K562 (cell line): ENCODE results near the gene ACADM. TPM values are rescaled to one million over a fixed set of nuclear protein-coding genes. Genes with fewer than 3 reads are reported as not detected.

Experiments
- ATAC-seq: fragments of 200-7000 bp; cut with Tn5 transposase; 3 replicates; pipeline ENCODE4 v1.9.1; 2020; ENCODE audit warnings: moderate library complexity
- BruUV-seq: library from RNA; stranded (reverse); fragments of 400-500 nt; replicated peaks from 2 replicates; lab custom pipeline; 2021; lab: Mats Ljungman, UMichigan
- CTCF ChIA-PET: fragments of 300-600 bp; formaldehyde crosslinking; extraction: SDS; loops from one replicate; lab custom pipeline; 2021; ENCODE audit warnings: low intra/inter-chr PET ratio; lab: Yijun Ruan, JAX
- POLR2A ChIA-PET: fragments of 300-600, 350-650 bp; sonication (Branson Sonifier 250); formaldehyde crosslinking; extraction: SDS; loops from one replicate; lab custom pipeline; 2021; ENCODE audit warnings: antibody characterized with exemption, inconsistent platforms; lab: Yijun Ruan, JAX
- DNase-seq, 4 experiments: peaks; one replicate each; pipeline versions ENCODE4 v3.0.0 to v3.0.0-alpha.2; 2011 to 2018; ENCODE audit warnings: low spot score in 3 of 4, mixed read lengths in 3 of 4; ENCODE audit errors: extremely low read depth in 1 of 4
- FAIRE-seq: peaks from 2 replicates; lab custom pipeline; 2011; peaks lifted over from hg19 to GRCh38; lab: Jason Lieb, UNC
- H2AFZ ChIP-seq: 2 replicates; pipeline ENCODE4 v1.6.0; 2011; ENCODE audit warnings: low read depth, low read length, control low read depth, inconsistent platforms
- H3K27ac ChIP-seq: fragments of 200-600 bp; 3 replicates; pipeline ENCODE4 v1.8.0; 2011; ENCODE audit warnings: low read depth, mild to moderate bottlenecking, control low read depth, inconsistent platforms, low read length, moderate library complexity, mixed read lengths; ENCODE audit errors: extremely low read depth
- H3K27me3 ChIP-seq, 2 experiments: fragments of 300-600 bp in 1 of 2; 2 replicates in 1 of 2; 3 replicates in 1 of 2; pipeline versions ENCODE4 v1.6.0 to v1.8.0; 2011; ENCODE audit warnings: inconsistent platforms in 2 of 2, low read length in 2 of 2, mild to moderate bottlenecking in 1 of 2, mixed read lengths in 1 of 2, moderate library complexity in 1 of 2; ENCODE audit not compliant: control insufficient read depth in 2 of 2, insufficient read depth in 2 of 2
- H3K36me3 ChIP-seq: fragments of 300-600 bp; 3 replicates; pipeline ENCODE4 v1.8.0; 2011; ENCODE audit warnings: mild to moderate bottlenecking, low read length, inconsistent platforms; ENCODE audit not compliant: control insufficient read depth, insufficient read depth
- H3K4me1 ChIP-seq, 2 experiments: fragments of 200-600 bp in 1 of 2; replicated peaks in 1 of 2; 2 replicates in 1 of 2; 3 replicates in 1 of 2; pipeline versions ENCODE4 v1.5.1 to v1.8.0; 2011; ENCODE audit warnings: inconsistent platforms in 2 of 2, low read length in 2 of 2, mild to moderate bottlenecking in 1 of 2, mixed read lengths in 1 of 2, moderate library complexity in 1 of 2; ENCODE audit not compliant: control insufficient read depth in 2 of 2, insufficient read depth in 2 of 2
- H3K4me2 ChIP-seq: 2 replicates; pipeline ENCODE4 v1.6.1; 2011; ENCODE audit warnings: low read length, control low read depth, inconsistent platforms, mixed read lengths; ENCODE audit not compliant: insufficient read depth
- H3K4me3 ChIP-seq: fragments of 200-600 bp; sonication (generic), shearing (Covaris generic); 2 replicates; pipeline ENCODE4 v1.5.1; 2016; ENCODE audit warnings: control low read depth, inconsistent platforms
- H3K79me2 ChIP-seq: fragments of 200-600 bp; 3 replicates; pipeline ENCODE4 v1.8.0; 2011; ENCODE audit warnings: low read length, inconsistent platforms; ENCODE audit not compliant: control insufficient read depth, insufficient read depth
- H3K9ac ChIP-seq, 2 experiments: 2 replicates each; pipeline versions ENCODE4 v1.6.0 to v1.6.1; 2011; ENCODE audit warnings: low read depth in 2 of 2, low read length in 2 of 2, control low read depth in 1 of 2, inconsistent platforms in 1 of 2, mild to moderate bottlenecking in 1 of 2, mixed read lengths in 1 of 2; ENCODE audit not compliant: insufficient read depth in 1 of 2
- H3K9me1 ChIP-seq: one replicate; pipeline ENCODE4 v1.6.0; 2011; ENCODE audit warnings: inconsistent platforms, mild to moderate bottlenecking, low read length, moderate library complexity; ENCODE audit not compliant: control insufficient read depth, insufficient read depth
- H3K9me3 ChIP-seq: replicated peaks from 2 replicates; pipeline ENCODE4 v1.5.1; 2011; ENCODE audit warnings: low read depth, low read length, inconsistent platforms; ENCODE audit not compliant: control insufficient read depth, insufficient read depth
- H4K20me1 ChIP-seq: replicated peaks from 2 replicates; pipeline ENCODE4 v1.6.1; 2011; ENCODE audit warnings: low read length, inconsistent platforms, mixed read lengths; ENCODE audit not compliant: control insufficient read depth, insufficient read depth
- DDX20 ChIP-seq: fragments of 450-650 bp; IDR thresholded peaks from 2 replicates; pipeline ENCODE4 v1.6.1; 2016; ENCODE audit warnings: missing genetic modification characterization, low read depth, mild to moderate bottlenecking, missing compliant biosample characterization, moderate library complexity
- GMEB1 ChIP-seq: fragments of 250-450 bp; sonication (Bioruptor Pico); IDR thresholded peaks from 2 replicates; pipeline ENCODE4 v1.4.0; 2020; ENCODE audit warnings: mild to moderate bottlenecking
- NCOA6 ChIP-seq: fragments of 450-650 bp; IDR thresholded peaks from 2 replicates; pipeline ENCODE4 v1.6.1; 2017; ENCODE audit warnings: mild to moderate bottlenecking
- REST ChIP-seq, 2 experiments: fragments of 450-650 bp; formaldehyde crosslinking in 1 of 2; IDR thresholded peaks; 2 replicates each; pipeline versions ENCODE4 v1.4.0 to v1.6.1; 2014 to 2020; ENCODE audit warnings: mild to moderate bottlenecking in 2 of 2, borderline replicate concordance in 1 of 2, low read depth in 1 of 2
- TEAD4 ChIP-seq, 2 experiments: sonication (generic) in 1 of 2; formaldehyde crosslinking in 1 of 2; IDR thresholded peaks; 2 replicates each; pipeline versions ENCODE4 v1.6.1 to v1.8.0; 2012 to 2022; ENCODE audit warnings: borderline replicate concordance in 1 of 2, inconsistent platforms in 1 of 2, low read length in 1 of 2, mild to moderate bottlenecking in 1 of 2, missing genetic modification reagents in 1 of 2
- ZZZ3 ChIP-seq: fragments of 450-650 bp; IDR thresholded peaks from 2 replicates; pipeline ENCODE4 v1.6.1; 2016; ENCODE audit warnings: antibody characterized with exemption, mild to moderate bottlenecking, moderate library complexity
- in situ Hi-C: fragments of 300-500 bp; cut with MboI; formaldehyde crosslinking; loops from 4 replicates; pipeline ENCODE4 v1.15.0; 2018; ENCODE audit warnings: inconsistent platforms, mixed read lengths
- intact Hi-C: fragments of 100-400 bp; cut with micrococcal nuclease; formaldehyde crosslinking; loops from 2 replicates; pipeline ENCODE4 v1.14.2; 2022
- polyA plus RNA-seq, 8 experiments: library from polyadenylated mRNA; depleted of rRNA in 4 of 8; stranded (reverse) in 5 of 8; unstranded in 3 of 8; fragments of >200 nt; fragmentation: Nextera tagmentation in 2 of 8; fragmentation: Illumina TruSeq in 1 of 8; extraction: Ambion mirVana in 2 of 8; extraction: Trizol in 1 of 8; gene quantifications; 2 replicates each; pipeline versions ENCODE4 v1.2.1 to v1.2.3, GENCODE V29; 2011 to 2014; ENCODE audit warnings: inconsistent platforms in 1 of 8, missing spikeins in 1 of 8
- total RNA-seq, 7 experiments: library from RNA; depleted of rRNA in 6 of 7; stranded (reverse); fragments of >200 nt in 6 of 7; fragmentation: Illumina TruSeq in 2 of 7; extraction: Trizol in 2 of 7; gene quantifications; 2 replicates each; pipeline versions ENCODE4 v1.2.1 to v1.2.3, GENCODE V29; 2011 to 2021; ENCODE audit warnings: low replicate concordance in 1 of 7
- TF ChIP-seq, protein P1 (sequence below), 2 experiments: fragments of 450-650 bp; conservative IDR thresholded peaks; 2 replicates each; pipeline ENCODE4 v1.6.1; 2017; ENCODE audit warnings: mild to moderate bottlenecking in 2 of 2, moderate library complexity in 2 of 2

Gene ACADM
- total and polyA plus RNA-seq, 9 of the 15 experiments (the other 6 are each of a cell fraction or from before 2014, with no cell fraction given): 82.5 to 156 (median 123) TPM

DNA sequence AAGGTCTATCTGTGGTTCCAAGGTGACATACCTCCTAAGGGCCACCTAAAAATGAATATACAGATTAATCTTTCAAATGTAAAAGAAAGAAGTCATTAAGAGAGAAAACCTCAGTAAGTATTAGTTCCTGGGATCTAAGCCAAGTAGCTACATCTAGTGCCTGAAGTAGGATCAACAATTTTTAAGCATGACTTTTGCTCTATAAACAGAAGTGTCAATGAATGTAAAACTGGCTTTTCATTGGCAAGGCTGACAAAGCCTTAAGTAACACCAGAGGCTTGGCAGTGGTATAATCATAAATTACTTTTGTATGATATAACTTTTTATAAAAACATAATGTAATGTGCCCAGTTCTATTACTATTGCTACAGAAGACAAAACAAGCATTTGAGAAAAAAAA, 12.2 kb upstream of the ACADM start:
- ATAC-seq (no peak), DNase-seq (no peak), FAIRE-seq (no peak)
- ChIA-PET CTCF (no interaction called here), POLR2A (interaction anchor here (2.2 kb wide), 1 partner anchor 11 kb away, joined by 4 read pairs; no protein-coding TSS in a partner anchor)
- H2AFZ ChIP-seq: no peak overlapping the region
- H3K36me3 ChIP-seq: no peaks in the 10 kb centered on the region
- no peaks in the 10 kb centered on the region for H4K20me1 ChIP-seq
- TF ChIP-seq ZZZ3 (no peak), NCOA6 (no peak), GMEB1 (CRISPR knock-in tag) (no peak), DDX20 (tag) (no peak), REST (IDR thresholded peaks at IDR 0.05; ENCODE audit: borderline replicate concordance) (no peak), REST (CRISPR knock-in tag; IDR thresholded peaks at IDR 0.05; ENCODE audit: low read depth) (no peak), TEAD4 (IDR thresholded peaks at IDR 0.05; ENCODE audit: low read length) (no peak), TEAD4 (CRISPR knock-in tag; IDR thresholded peaks at IDR 0.05; ENCODE audit: borderline replicate concordance) (no peak)
- TF ChIP-seq, protein P1, sequence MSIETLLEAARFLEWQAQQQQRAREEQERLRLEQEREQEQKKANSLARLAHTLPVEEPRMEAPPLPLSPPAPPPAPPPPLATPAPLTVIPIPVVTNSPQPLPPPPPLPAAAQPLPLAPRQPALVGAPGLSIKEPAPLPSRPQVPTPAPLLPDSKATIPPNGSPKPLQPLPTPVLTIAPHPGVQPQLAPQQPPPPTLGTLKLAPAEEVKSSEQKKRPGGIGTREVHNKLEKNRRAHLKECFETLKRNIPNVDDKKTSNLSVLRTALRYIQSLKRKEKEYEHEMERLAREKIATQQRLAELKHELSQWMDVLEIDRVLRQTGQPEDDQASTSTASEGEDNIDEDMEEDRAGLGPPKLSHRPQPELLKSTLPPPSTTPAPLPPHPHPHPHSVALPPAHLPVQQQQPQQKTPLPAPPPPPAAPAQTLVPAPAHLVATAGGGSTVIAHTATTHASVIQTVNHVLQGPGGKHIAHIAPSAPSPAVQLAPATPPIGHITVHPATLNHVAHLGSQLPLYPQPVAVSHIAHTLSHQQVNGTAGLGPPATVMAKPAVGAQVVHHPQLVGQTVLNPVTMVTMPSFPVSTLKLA (conservative IDR thresholded peaks at IDR 0.05): no peak
- H3K9me3 ChIP-seq: no peaks in the 10 kb centered on the region
- no peak overlapping the region for H3K9ac ChIP-seq
- H3K79me2 ChIP-seq: no peaks in the 10 kb centered on the region
- intact Hi-C loops: no loop called here
- no peaks in the 10 kb centered on the region for H3K9me1 ChIP-seq
- no peak overlapping the region for H3K4me2 ChIP-seq
- no peak overlapping the region for H3K4me3 ChIP-seq
- H3K4me1 ChIP-seq: peaks cover 0 to 3% of the 10 kb centered on the region in 2 experiments; a peak in 3 of 5 replicates
- H3K27ac ChIP-seq: no peak overlapping the region
- in situ Hi-C loops: no loop called here
- no peaks in the 10 kb centered on the region for H3K27me3 ChIP-seq
- no TSS peak for BruUV-seq
